GM21390 (cell line): ENCODE results near the gene EXOC1.
A peak's percentile ranks its signal among the peaks of the same experiment; 100 is the strongest.

ENCODE experiments used
- ATAC-seq: cut with Tn5 transposase; IDR thresholded peaks from one replicate; pipeline ENCODE4 v1.9.1; 2021; ENCODE audit not compliant: unreplicated experiment

The EXOC1 gene

GRCh38 chr4:55854129-55854528, 681 bp downstream of the EXOC1 start:
- ATAC-seq, result no peak

- ATAC-seq, result no peak
Observed at GRCh38 chr4:55857586-55857985, 4.1 kb downstream of the EXOC1 start.

- no peak for ATAC-seq
Observed at GRCh38 chr4:55859711-55860110, 6.3 kb downstream of the EXOC1 start.

GRCh38 chr4:55864577-55865223, 11.3 kb downstream of the EXOC1 start:
- no peak for ATAC-seq

GRCh38 chr4:55865228-55865806, 11.9 kb downstream of the EXOC1 start:
- ATAC-seq, result no peak

GRCh38 chr4:55866290-55866907, 13.0 kb downstream of the EXOC1 start:
- ATAC-seq, result peak; percentile 85

- ATAC-seq, result peak; percentile 87
Observed at GRCh38 chr4:55866973-55867574, 13.6 kb downstream of the EXOC1 start.

- ATAC-seq, result no peak
Observed at GRCh38 chr4:55868581-55869090, 15.2 kb downstream of the EXOC1 start.

GRCh38 chr4:55871299-55871800, 17.9 kb downstream of the EXOC1 start:
- ATAC-seq, result no peak

- no peak for ATAC-seq
Observed at GRCh38 chr4:55874831-55875230, 21.4 kb downstream of the EXOC1 start.

- ATAC-seq, result no peak
Observed at GRCh38 chr4:55876387-55876786, 22.9 kb downstream of the EXOC1 start.

- no peak for ATAC-seq
Observed at GRCh38 chr4:55879224-55879623, 25.8 kb downstream of the EXOC1 start.

- no peak for ATAC-seq
Observed at GRCh38 chr4:55880652-55881280, 27.3 kb downstream of the EXOC1 start.

GRCh38 chr4:55884093-55884850, 30.8 kb downstream of the EXOC1 start:
- no peak for ATAC-seq

- no peak for ATAC-seq
Observed at GRCh38 chr4:55884851-55885219, 31.4 kb downstream of the EXOC1 start.

- ATAC-seq, result no peak
Observed at GRCh38 chr4:55887594-55887993, 34.1 kb downstream of the EXOC1 start.

GRCh38 chr4:55892156-55892555, 38.7 kb downstream of the EXOC1 start:
- ATAC-seq, result no peak

GRCh38 chr4:55896622-55897021, 43.2 kb downstream of the EXOC1 start:
- no peak for ATAC-seq

GRCh38 chr4:55902677-55903076, 49.2 kb downstream of the EXOC1 start:
- no peak for ATAC-seq

- ATAC-seq, result no peak
Observed at GRCh38 chr4:55903577-55903976, 50.1 kb downstream of the EXOC1 start.

GRCh38 chr4:55904576-55904975, 51.1 kb downstream of the EXOC1 start:
- ATAC-seq, result no peak
